MCF 10A (cell line): ENCODE measurements around the gene NCOR2. TPM values are rescaled to one million over a fixed set of nuclear protein-coding genes. Genes with fewer than 3 reads are reported as not detected.
A peak's percentile ranks its signal among the peaks of the same experiment; 100 is the strongest.

Experiments
- BruUV-seq: library from RNA; stranded (reverse); fragments of 400-500 nt; replicated peaks from 2 replicates; lab custom pipeline; 2021; lab: Mats Ljungman, UMichigan
- CTCF ChIA-PET: fragments of 300-600 bp; sonication (Branson Sonifier 250); formaldehyde crosslinking; extraction: SDS; loops from one replicate; lab custom pipeline; 2021; ENCODE audit warnings: antibody characterized with exemption, inconsistent platforms; lab: Yijun Ruan, JAX
- POLR2A ChIA-PET: fragments of 300-600, 350-650 bp; sonication (Branson Sonifier 250); formaldehyde crosslinking; extraction: SDS; loops from one replicate; lab custom pipeline; 2020; ENCODE audit warnings: antibody characterized with exemption, inconsistent platforms; lab: Yijun Ruan, JAX
- DNase-seq: peaks from one replicate; pipeline ENCODE4 v3.0.0-alpha.2; 2018; ENCODE audit not compliant: unreplicated experiment
- H3K27ac Mint-ChIP-seq: one replicate; pipeline ENCODE4 v1.8.0; 2022; ENCODE audit warnings: mild to moderate bottlenecking, low read depth, mixed read lengths; ENCODE audit not compliant: unreplicated experiment
- H3K27me3 Mint-ChIP-seq: one replicate; pipeline ENCODE4 v1.8.0; 2022; ENCODE audit warnings: mixed read lengths; ENCODE audit not compliant: insufficient read depth, unreplicated experiment
- H3K36me3 Mint-ChIP-seq: one replicate; pipeline ENCODE4 v1.8.0; 2022; ENCODE audit warnings: mild to moderate bottlenecking, moderate library complexity, mixed read lengths; ENCODE audit not compliant: insufficient read depth, unreplicated experiment
- H3K4me1 Mint-ChIP-seq: one replicate; pipeline ENCODE4 v1.8.0; 2022; ENCODE audit warnings: mixed read lengths; ENCODE audit not compliant: insufficient read depth, unreplicated experiment
- H3K4me3 Mint-ChIP-seq: one replicate; pipeline ENCODE4 v1.8.0; 2022; ENCODE audit warnings: mild to moderate bottlenecking, moderate library complexity, mixed read lengths; ENCODE audit not compliant: unreplicated experiment
- H3K9me3 Mint-ChIP-seq: one replicate; pipeline ENCODE4 v1.8.0; 2022; ENCODE audit warnings: mixed read lengths; ENCODE audit not compliant: unreplicated experiment
- intact Hi-C: fragments of 100-400 bp; cut with micrococcal nuclease; formaldehyde crosslinking; loops from 2 replicates; pipeline ENCODE4 v1.14.1; 2022
- total RNA-seq: library from RNA; stranded (reverse); gene quantifications from 2 replicates; pipeline ENCODE4 v1.2.3, GENCODE V29; 2022
- TF ChIP-seq, protein P1 (sequence below): fragments of 200-600 bp; IDR thresholded peaks from one replicate; pipeline ENCODE4 v1.8.0; 2022; ENCODE audit warnings: antibody characterized with exemption, mild to moderate bottlenecking; ENCODE audit not compliant: unreplicated experiment

Gene NCOR2
- total RNA-seq, 1 experiment from 2014 or later = 145 TPM

GRCh38 chr12:124551268-124552144 lies 15.9 kb downstream of the NCOR2 start:
- H3K36me3 Mint-ChIP-seq = peaks cover 13% of the 10 kb centered on the region
- DNase-seq = no peak
- H3K9me3 Mint-ChIP-seq = no peaks in the 10 kb centered on the region
- no peak overlapping the region for H3K27ac Mint-ChIP-seq
- intact Hi-C loops = no loop called here
- ChIA-PET POLR2A (interaction anchor here (1.1 to 1.4 kb wide), 2 partner anchors 15 to 33 kb away, joined by 3 to 4 read pairs; no protein-coding TSS in a partner anchor), CTCF (interaction anchor here (0.6 kb wide), 1 partner anchor 466 kb away, joined by 3 read pairs; no protein-coding TSS in a partner anchor)
- BruUV-seq = no TSS peak
- H3K4me1 Mint-ChIP-seq = peaks cover 14% of the 10 kb centered on the region
- H3K4me3 Mint-ChIP-seq = no peak overlapping the region
- TF ChIP-seq, protein P1, sequence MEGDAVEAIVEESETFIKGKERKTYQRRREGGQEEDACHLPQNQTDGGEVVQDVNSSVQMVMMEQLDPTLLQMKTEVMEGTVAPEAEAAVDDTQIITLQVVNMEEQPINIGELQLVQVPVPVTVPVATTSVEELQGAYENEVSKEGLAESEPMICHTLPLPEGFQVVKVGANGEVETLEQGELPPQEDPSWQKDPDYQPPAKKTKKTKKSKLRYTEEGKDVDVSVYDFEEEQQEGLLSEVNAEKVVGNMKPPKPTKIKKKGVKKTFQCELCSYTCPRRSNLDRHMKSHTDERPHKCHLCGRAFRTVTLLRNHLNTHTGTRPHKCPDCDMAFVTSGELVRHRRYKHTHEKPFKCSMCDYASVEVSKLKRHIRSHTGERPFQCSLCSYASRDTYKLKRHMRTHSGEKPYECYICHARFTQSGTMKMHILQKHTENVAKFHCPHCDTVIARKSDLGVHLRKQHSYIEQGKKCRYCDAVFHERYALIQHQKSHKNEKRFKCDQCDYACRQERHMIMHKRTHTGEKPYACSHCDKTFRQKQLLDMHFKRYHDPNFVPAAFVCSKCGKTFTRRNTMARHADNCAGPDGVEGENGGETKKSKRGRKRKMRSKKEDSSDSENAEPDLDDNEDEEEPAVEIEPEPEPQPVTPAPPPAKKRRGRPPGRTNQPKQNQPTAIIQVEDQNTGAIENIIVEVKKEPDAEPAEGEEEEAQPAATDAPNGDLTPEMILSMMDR = no peak
- H3K27me3 Mint-ChIP-seq = no peaks in the 10 kb centered on the region

DNA sequence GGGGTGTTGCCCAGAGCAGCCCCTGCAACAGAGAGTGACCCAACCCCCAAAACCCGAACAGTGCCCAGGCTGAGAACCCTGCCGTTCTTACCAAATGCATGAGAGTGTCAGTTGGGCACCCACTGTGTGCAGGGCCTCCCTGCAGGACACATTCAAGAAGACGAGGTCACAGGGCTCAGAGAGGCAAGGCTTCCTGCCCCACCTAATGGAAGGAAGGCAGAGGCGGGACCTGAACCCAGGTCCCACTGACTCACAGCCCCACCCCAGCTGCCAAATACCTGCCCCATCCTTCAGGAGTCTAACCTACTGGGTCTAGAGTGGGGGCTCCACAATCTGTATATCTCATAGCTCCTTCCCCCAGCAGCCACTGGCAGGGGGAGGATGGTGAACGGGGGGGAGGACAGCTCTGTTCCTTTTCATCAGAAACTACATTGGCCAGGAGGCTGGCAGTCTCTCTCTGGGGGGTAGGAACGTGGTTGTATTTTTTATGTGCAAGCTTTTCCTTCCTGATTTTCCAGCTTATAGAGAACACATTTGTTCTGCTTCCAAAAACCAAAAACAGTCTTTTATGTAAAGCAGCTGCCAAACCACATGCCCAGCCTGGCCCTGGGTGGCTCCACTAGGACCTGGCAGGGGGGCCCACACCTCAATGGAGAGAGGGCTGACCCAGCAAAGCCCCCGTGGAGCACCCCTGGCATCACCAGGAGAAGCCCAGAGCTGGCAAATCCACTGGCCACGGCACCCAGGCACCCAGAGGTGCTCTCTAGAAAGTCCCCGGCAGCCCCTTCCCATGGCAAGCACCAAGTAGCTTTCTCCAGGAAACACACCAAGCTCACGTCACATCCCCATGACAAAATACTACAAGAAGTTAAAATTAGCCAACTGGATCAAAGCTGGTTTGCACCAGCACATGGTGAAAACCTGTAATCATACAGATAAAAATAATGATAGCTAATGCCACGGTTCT lies 17.0 kb downstream of the NCOR2 start:
- no TSS peak for BruUV-seq
- ChIA-PET POLR2A (interaction anchor here (0.7 to 1.4 kb wide), 3 partner anchors 16 to 759 kb away, joined by 3 to 4 read pairs (median 3); no protein-coding TSS in a partner anchor), CTCF (interaction anchor here (0.6 to 0.8 kb wide), 3 partner anchors 32 to 202 kb away, joined by 3 to 4 read pairs (median 3); no protein-coding TSS in a partner anchor)
- Mint-ChIP-seq H3K36me3 (peaks cover 13% of the 10 kb centered on the region), H3K27me3 (no peaks in the 10 kb centered on the region), H3K4me3 (no peak overlapping the region), H3K27ac (peak overlapping the region; percentile 61), H3K4me1 (peaks cover 14% of the 10 kb centered on the region), H3K9me3 (no peaks in the 10 kb centered on the region)
- DNase-seq = no peak
- intact Hi-C loops = no loop called here
- TF ChIP-seq, protein P1 = no peak

GRCh38 chr12:124549629-124550028 lies 17.8 kb downstream of the NCOR2 start:
- no peaks in the 10 kb centered on the region for H3K9me3 Mint-ChIP-seq
- POLR2A ChIA-PET = no interaction called here
- TF ChIP-seq, protein P1 = no peak
- peaks cover 13% of the 10 kb centered on the region for H3K36me3 Mint-ChIP-seq
- no peak for DNase-seq
- no peaks in the 10 kb centered on the region for H3K27me3 Mint-ChIP-seq
- intact Hi-C loops = no loop called here
- CTCF ChIA-PET = no interaction called here
- no peak overlapping the region for H3K27ac Mint-ChIP-seq
- BruUV-seq = no TSS peak
- peaks cover 14% of the 10 kb centered on the region for H3K4me1 Mint-ChIP-seq
- no peak overlapping the region for H3K4me3 Mint-ChIP-seq
